ENCODE data around the gene HMX2. TPM values are rescaled to one million over a fixed set of nuclear protein-coding genes. Genes with fewer than 3 reads are reported as not detected.
"Not testable (repeated sequence)": the region's sequence is repeated elsewhere in the genome, so short reads cannot be mapped to it uniquely, and the experiment has no call there.

HMX2 gene
- total RNA-seq, 2 donors from 2014 or later: 1.0 TPM; not detected in 1

- Histone ChIP-seq H3K4me1 (replicated peaks) (no peaks in the 10 kb centered on the region), H3K9me3 (no peaks in the 10 kb centered on the region), H3K27ac (no peak overlapping the region), H3K4me3 (no peak overlapping the region), H3K36me3 (peaks cover 4 to 7% of the 10 kb centered on the region in 2 donors), H3K27me3 (replicated peaks; ENCODE audit: insufficient read depth) (no peaks in the 10 kb centered on the region)
- intact Hi-C loops (cut with DNase I): no loop called here
- TF ChIP-seq POLR2AphosphoS5 (IDR thresholded peaks at IDR 0.05) (peak; percentile 10), POLR2A (IDR thresholded peaks at IDR 0.05) (no peak), CTCF (IDR thresholded peaks at IDR 0.05) (no peak)
- no peak for DNase-seq (ENCODE audit: low spot score)
- WGBS: 90% methylated on average over 11 of the region's 11 CpGs
Observed at GRCh38 chr10:123160311-123160980, 12.5 kb downstream of the HMX2 start.

DNA sequence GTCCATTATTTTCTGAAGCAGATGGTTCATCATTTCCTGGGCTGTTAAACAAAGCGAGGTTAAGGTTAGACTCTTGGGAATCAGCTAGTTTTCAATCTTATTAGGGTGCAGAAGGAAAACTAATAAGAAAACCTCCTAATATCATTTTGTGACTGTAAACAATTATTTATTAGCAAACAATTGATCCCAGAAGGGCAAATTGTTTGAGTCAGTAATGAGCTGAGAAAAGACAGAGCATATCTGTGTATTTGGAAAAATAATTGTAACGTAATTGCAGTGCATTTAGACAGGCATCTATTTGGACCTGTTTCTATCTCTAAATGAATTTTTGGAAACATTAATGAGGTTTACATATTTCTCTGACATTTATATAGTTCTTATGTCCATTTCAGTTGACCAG is 16.4 kb downstream of the HMX2 start:
- 96% methylated on average over 2 of the region's 2 CpGs for WGBS
- H3K27ac ChIP-seq: no peak overlapping the region
- no peak overlapping the region for H3K4me3 ChIP-seq
- no peaks in the 10 kb centered on the region for H3K9me3 ChIP-seq
- no peaks in the 10 kb centered on the region for H3K4me1 ChIP-seq (replicated peaks)
- no peaks in the 10 kb centered on the region for H3K27me3 ChIP-seq (replicated peaks; ENCODE audit: insufficient read depth)
- no peak for DNase-seq (ENCODE audit: low spot score)
- intact Hi-C loops (cut with DNase I): no loop called here
- H3K36me3 ChIP-seq: peaks cover 4 to 7% of the 10 kb centered on the region in 2 donors
- TF ChIP-seq POLR2A (IDR thresholded peaks at IDR 0.05): no peak
- no peak for TF ChIP-seq POLR2AphosphoS5 (IDR thresholded peaks at IDR 0.05)
- TF ChIP-seq CTCF (IDR thresholded peaks at IDR 0.05): no peak

GRCh38 chr10:123165445-123166072 is 17.6 kb downstream of the HMX2 start:
- 66% methylated on average over 4 of the region's 4 CpGs for WGBS
- intact Hi-C loops (cut with DNase I): no loop called here
- no peak overlapping the region for H3K27ac ChIP-seq
- no peaks in the 10 kb centered on the region for H3K4me1 ChIP-seq (replicated peaks)
- H3K36me3 ChIP-seq: peaks cover 4 to 7% of the 10 kb centered on the region in 2 donors
- TF ChIP-seq POLR2A (IDR thresholded peaks at IDR 0.05) (no peak), POLR2AphosphoS5 (IDR thresholded peaks at IDR 0.05) (no peak), CTCF (IDR thresholded peaks at IDR 0.05) (no peak)
- H3K27me3 ChIP-seq (replicated peaks; ENCODE audit: insufficient read depth): no peaks in the 10 kb centered on the region
- H3K4me3 ChIP-seq: no peak overlapping the region
- no peaks in the 10 kb centered on the region for H3K9me3 ChIP-seq
- no peak for DNase-seq (ENCODE audit: low spot score)

- no peak for DNase-seq (ENCODE audit: low spot score)
- Histone ChIP-seq H3K4me1 (replicated peaks) (no peaks in the 10 kb centered on the region), H3K36me3 (peaks cover 4 to 7% of the 10 kb centered on the region in 2 donors), H3K9me3 (no peaks in the 10 kb centered on the region), H3K4me3 (no peak overlapping the region), H3K27ac (no peak overlapping the region), H3K27me3 (replicated peaks; ENCODE audit: insufficient read depth) (no peaks in the 10 kb centered on the region)
- no peak for TF ChIP-seq POLR2A (IDR thresholded peaks at IDR 0.05)
- 96% methylated on average over 2 of the region's 2 CpGs for WGBS
- intact Hi-C loops (cut with DNase I): no loop called here
Observed at GRCh38 chr10:123166618-123167017, 18.7 kb downstream of the HMX2 start.

GRCh38 chr10:123170961-123171360 is 23.0 kb downstream of the HMX2 start:
- H3K4me3 ChIP-seq: no peak overlapping the region
- no peak for DNase-seq (ENCODE audit: low spot score)
- H3K4me1 ChIP-seq (replicated peaks): no peaks in the 10 kb centered on the region
- no peaks in the 10 kb centered on the region for H3K36me3 ChIP-seq
- intact Hi-C loops (cut with DNase I): no loop called here
- H3K27ac ChIP-seq: no peak overlapping the region
- H3K27me3 ChIP-seq (replicated peaks; ENCODE audit: insufficient read depth): no peaks in the 10 kb centered on the region
- no peak for TF ChIP-seq POLR2A (IDR thresholded peaks at IDR 0.05)
- TF ChIP-seq POLR2AphosphoS5 (IDR thresholded peaks at IDR 0.05): no peak
- TF ChIP-seq CTCF (IDR thresholded peaks at IDR 0.05): no peak
- 98% methylated on average over 4 of the region's 4 CpGs for WGBS
- H3K9me3 ChIP-seq: no peaks in the 10 kb centered on the region

- H3K36me3 ChIP-seq; H3K4me1 ChIP-seq (replicated peaks); H3K27me3 ChIP-seq (replicated peaks; ENCODE audit: insufficient read depth); DNase-seq (ENCODE audit: low spot score); H3K9me3 ChIP-seq; intact Hi-C loops (cut with DNase I); H3K4me3 ChIP-seq; H3K27ac ChIP-seq: not testable (repeated sequence)
- WGBS: 96% methylated on average over 10 of the region's 10 CpGs
Observed at GRCh38 chr10:123171616-123172015, 23.7 kb downstream of the HMX2 start.
